Measurements from ENCODE around the gene TFB2M.

DNA sequence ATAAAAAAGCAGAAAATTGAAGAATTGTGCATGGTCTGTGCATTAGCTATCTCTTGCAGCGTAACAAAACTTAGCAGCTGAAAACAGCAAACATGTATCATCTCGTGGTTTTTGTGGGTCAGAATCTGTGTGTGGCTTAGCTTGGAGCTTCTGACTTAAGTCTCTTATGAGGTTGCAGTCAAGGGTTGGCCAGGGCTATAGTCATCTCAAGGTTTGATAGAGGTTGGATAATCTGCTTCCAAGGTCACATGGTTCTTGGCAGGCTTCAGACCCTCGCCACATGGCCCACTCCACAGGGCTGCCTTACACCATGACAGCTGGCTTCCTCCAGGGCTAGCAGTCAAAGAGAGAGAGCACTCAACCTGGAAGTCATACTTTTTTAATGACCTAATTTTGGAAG lies 36.1 kb upstream of the TFB2M start:
- TF ChIP-seq POLR2AphosphoS5 (IDR thresholded peaks at IDR 0.05) (no peak), POLR2A (IDR thresholded peaks at IDR 0.05; ENCODE audit: low read depth) (no peak), EP300 (IDR thresholded peaks at IDR 0.05) (no peak)
- TF ChIP-seq, protein P1, sequence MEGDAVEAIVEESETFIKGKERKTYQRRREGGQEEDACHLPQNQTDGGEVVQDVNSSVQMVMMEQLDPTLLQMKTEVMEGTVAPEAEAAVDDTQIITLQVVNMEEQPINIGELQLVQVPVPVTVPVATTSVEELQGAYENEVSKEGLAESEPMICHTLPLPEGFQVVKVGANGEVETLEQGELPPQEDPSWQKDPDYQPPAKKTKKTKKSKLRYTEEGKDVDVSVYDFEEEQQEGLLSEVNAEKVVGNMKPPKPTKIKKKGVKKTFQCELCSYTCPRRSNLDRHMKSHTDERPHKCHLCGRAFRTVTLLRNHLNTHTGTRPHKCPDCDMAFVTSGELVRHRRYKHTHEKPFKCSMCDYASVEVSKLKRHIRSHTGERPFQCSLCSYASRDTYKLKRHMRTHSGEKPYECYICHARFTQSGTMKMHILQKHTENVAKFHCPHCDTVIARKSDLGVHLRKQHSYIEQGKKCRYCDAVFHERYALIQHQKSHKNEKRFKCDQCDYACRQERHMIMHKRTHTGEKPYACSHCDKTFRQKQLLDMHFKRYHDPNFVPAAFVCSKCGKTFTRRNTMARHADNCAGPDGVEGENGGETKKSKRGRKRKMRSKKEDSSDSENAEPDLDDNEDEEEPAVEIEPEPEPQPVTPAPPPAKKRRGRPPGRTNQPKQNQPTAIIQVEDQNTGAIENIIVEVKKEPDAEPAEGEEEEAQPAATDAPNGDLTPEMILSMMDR (IDR thresholded peaks at IDR 0.05): no peak

Measured in esophagus muscularis mucosa (tissue), 4 donors.